Spleen (tissue), 7 donors: ENCODE data around the gene PSMB8.

ENCODE experiments used
- POLR2A ChIP-seq, 3 donors: fragments of 450-650 bp; IDR thresholded peaks; one replicate each; pipeline ENCODE4 v1.5.1; 2017; ENCODE audit warnings: antibody characterized with exemption in 3 of 3, mild to moderate bottlenecking in 1 of 3
- POLR2AphosphoS5 ChIP-seq, 3 donors: sonication (generic); formaldehyde crosslinking; IDR thresholded peaks; one replicate each; pipeline ENCODE4 v1.5.1; 2017; ENCODE audit warnings: antibody characterized with exemption in 3 of 3
- TF ChIP-seq, protein P1 (sequence below), 11 experiments: fragments of 200-600 bp in 7 of 11; fragments of 450-650 bp in 4 of 11; sonication (generic) in 4 of 11; IDR thresholded peaks in 8 of 11; conservative IDR thresholded peaks in 3 of 11; 1 replicate in 7 of 11; 2 replicates in 4 of 11; pipeline versions ENCODE4 v1.4.0 to v1.8.0; 2016 to 2021; ENCODE audit warnings: antibody characterized with exemption in 11 of 11, inconsistent platforms in 4 of 11, mild to moderate bottlenecking in 1 of 11
- donor health status: DM: no; HTN: no; CAD: no; lungs with moderate emphysema.
- donor health status: DM: no; HTN: no; CAD: no.
- donor health status: DM: no; HTN: no; CAD: no.

DNA sequence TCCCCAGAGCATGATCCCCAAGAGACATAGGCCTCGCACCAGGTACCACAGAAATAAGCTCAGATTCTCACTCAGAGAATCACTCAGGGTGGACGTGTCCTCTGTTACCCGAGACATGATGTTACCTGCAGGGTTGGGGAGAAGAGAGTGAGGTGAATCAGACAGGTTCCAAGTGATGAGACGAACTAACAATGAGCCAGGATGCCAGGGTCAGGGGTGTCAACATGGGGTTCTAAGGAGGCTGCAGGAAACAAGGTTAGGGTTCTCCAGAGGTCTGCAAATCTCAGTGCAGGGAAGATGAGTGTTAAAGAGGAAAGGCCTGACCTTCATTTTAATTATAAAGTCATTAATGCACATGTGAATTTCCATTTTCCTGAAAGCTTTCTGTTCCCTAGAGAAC is 7.2 kb upstream of the PSMB8 start:
- TF ChIP-seq, protein P1, sequence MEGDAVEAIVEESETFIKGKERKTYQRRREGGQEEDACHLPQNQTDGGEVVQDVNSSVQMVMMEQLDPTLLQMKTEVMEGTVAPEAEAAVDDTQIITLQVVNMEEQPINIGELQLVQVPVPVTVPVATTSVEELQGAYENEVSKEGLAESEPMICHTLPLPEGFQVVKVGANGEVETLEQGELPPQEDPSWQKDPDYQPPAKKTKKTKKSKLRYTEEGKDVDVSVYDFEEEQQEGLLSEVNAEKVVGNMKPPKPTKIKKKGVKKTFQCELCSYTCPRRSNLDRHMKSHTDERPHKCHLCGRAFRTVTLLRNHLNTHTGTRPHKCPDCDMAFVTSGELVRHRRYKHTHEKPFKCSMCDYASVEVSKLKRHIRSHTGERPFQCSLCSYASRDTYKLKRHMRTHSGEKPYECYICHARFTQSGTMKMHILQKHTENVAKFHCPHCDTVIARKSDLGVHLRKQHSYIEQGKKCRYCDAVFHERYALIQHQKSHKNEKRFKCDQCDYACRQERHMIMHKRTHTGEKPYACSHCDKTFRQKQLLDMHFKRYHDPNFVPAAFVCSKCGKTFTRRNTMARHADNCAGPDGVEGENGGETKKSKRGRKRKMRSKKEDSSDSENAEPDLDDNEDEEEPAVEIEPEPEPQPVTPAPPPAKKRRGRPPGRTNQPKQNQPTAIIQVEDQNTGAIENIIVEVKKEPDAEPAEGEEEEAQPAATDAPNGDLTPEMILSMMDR (IDR thresholded peaks at IDR 0.05 in 8 of 11, conservative IDR thresholded peaks at IDR 0.05 in 3 of 11), result no peak
- TF ChIP-seq POLR2AphosphoS5 (IDR thresholded peaks at IDR 0.05) (no peak), POLR2A (IDR thresholded peaks at IDR 0.05) (no peak)
